HFF-Myc (cell line): ENCODE measurements around the gene AKAP17A.

Source experiments
- DNase-seq: peaks from one replicate; pipeline ENCODE4 v3.0.0-alpha.2; 2011; ENCODE audit warnings: low read depth; ENCODE audit errors: extremely low read depth
- H3K4me3 ChIP-seq: replicated peaks from 2 replicates; pipeline ENCODE4 v1.5.1; 2011; ENCODE audit warnings: low read depth, mild to moderate bottlenecking, control low read depth, low read length
- CTCF ChIP-seq: IDR thresholded peaks from 2 replicates; pipeline ENCODE4 v1.5.1; 2012; ENCODE audit warnings: mild to moderate bottlenecking, low read depth, low read length, control low read depth; ENCODE audit errors: missing control alignments

Gene AKAP17A

GRCh38 chrX:1576201-1576992 is 15.0 kb upstream of the AKAP17A start:
- TF ChIP-seq CTCF = no peak
- DNase-seq = no peak
- H3K4me3 ChIP-seq = no peak overlapping the region

GRCh38 chrX:1577845-1578244 is 13.6 kb upstream of the AKAP17A start:
- TF ChIP-seq CTCF = no peak
- DNase-seq = no peak
- H3K4me3 ChIP-seq = no peak overlapping the region

GRCh38 chrX:1578511-1579173 is 12.8 kb upstream of the AKAP17A start:
- H3K4me3 ChIP-seq = no peak overlapping the region

GRCh38 chrX:1581132-1581531 is 10.3 kb upstream of the AKAP17A start:
- TF ChIP-seq CTCF = peak; percentile 79
- no peak overlapping the region for H3K4me3 ChIP-seq
- peak; percentile 27 for DNase-seq

More at GRCh38 chrX:1578511-1579173, 12.8 kb upstream of the AKAP17A start:
- DNase-seq = no peak
- no peak for TF ChIP-seq CTCF

- DNase-seq = no peak
- no peak for TF ChIP-seq CTCF
- no peak overlapping the region for H3K4me3 ChIP-seq
These were observed 8.5 kb upstream of the AKAP17A start for GRCh38 chrX:1582686-1583437.

GRCh38 chrX:1584237-1585011 is 7.0 kb upstream of the AKAP17A start:
- no peak overlapping the region for H3K4me3 ChIP-seq
- no peak for DNase-seq
- no peak for TF ChIP-seq CTCF
